ENCODE data around the gene SARS1. TPM values are rescaled to one million over a fixed set of nuclear protein-coding genes. Genes with fewer than 3 reads are reported as not detected.

Gene SARS1
- total RNA-seq, 4 donors from 2014 or later, result 118 to 150 (median 137) TPM

- WGBS, 2 donors, result 34 to 38% methylated on average over 9 of the region's 9 CpGs
- peak overlapping the region; percentile 35 to 92 (median 82) for H3K27ac ChIP-seq
- no peak for TF ChIP-seq CTCF (IDR thresholded peaks at IDR 0.05)
- peaks cover 0 to 28% (median 0%) of the 10 kb centered on the region in 3 donors for H3K36me3 ChIP-seq
- no peaks in the 10 kb centered on the region for H3K27me3 ChIP-seq
- peaks cover 0 to 67% (median 32%) of the 10 kb centered on the region in 4 donors for H3K4me1 ChIP-seq
- peak overlapping the region in 1 of 4 donors; percentile 44 for H3K4me3 ChIP-seq
- no peaks in the 10 kb centered on the region for H3K9me3 ChIP-seq
- no peak for DNase-seq (ENCODE audit: low spot score in 2 of 2)
Observed at GRCh38 chr1:109275706-109276345, 62.1 kb downstream of the SARS1 start.

GRCh38 chr1:109277434-109278204 lies 63.9 kb downstream of the SARS1 start:
- TF ChIP-seq CTCF (IDR thresholded peaks at IDR 0.05) (peak; percentile 86 to 95 (median 93)), EP300 (IDR thresholded peaks at IDR 0.05) (peak in 1 of 2 donors; percentile 72), POLR2A (IDR thresholded peaks at IDR 0.05) (peak in 1 of 2 donors; percentile 42)
- Histone ChIP-seq H3K27ac (peak overlapping the region; percentile 56 to 92 (median 82)), H3K36me3 (peaks cover 0 to 14% (median 0%) of the 10 kb centered on the region in 3 donors), H3K4me1 (peaks cover 0 to 79% (median 37%) of the 10 kb centered on the region in 4 donors), H3K27me3 (no peaks in the 10 kb centered on the region), H3K9me3 (no peaks in the 10 kb centered on the region), H3K4me3 (no peak overlapping the region)
- 60 to 67% methylated on average over 7 of the region's 7 CpGs for WGBS, 2 donors
- DNase-seq (ENCODE audit: low spot score in 2 of 2), result peak; percentile 66 to 78

- no peak for DNase-seq (ENCODE audit: low spot score in 2 of 2)
- peak overlapping the region in 1 of 4 donors; percentile 92 for H3K27ac ChIP-seq
- H3K4me1 ChIP-seq, result peaks cover 0 to 72% (median 31%) of the 10 kb centered on the region in 4 donors
- no peak overlapping the region for H3K4me3 ChIP-seq
- WGBS, 2 donors, result 69 to 79% methylated on average over 5 of the region's 5 CpGs
- H3K36me3 ChIP-seq, result peaks cover 0 to 8% (median 0%) of the 10 kb centered on the region in 3 donors
- TF ChIP-seq EP300 (IDR thresholded peaks at IDR 0.05) (no peak), CTCF (IDR thresholded peaks at IDR 0.05) (no peak), POLR2A (IDR thresholded peaks at IDR 0.05) (no peak)
- H3K27me3 ChIP-seq, result no peaks in the 10 kb centered on the region
- no peaks in the 10 kb centered on the region for H3K9me3 ChIP-seq
Observed at GRCh38 chr1:109279615-109280278, 66.0 kb downstream of the SARS1 start.

- Histone ChIP-seq H3K9me3 (no peaks in the 10 kb centered on the region), H3K27me3 (no peaks in the 10 kb centered on the region), H3K36me3 (peaks cover 0 to 8% (median 0%) of the 10 kb centered on the region in 3 donors), H3K4me3 (peak overlapping the region in 1 of 4 donors; percentile 63), H3K27ac (peak overlapping the region in 1 of 4 donors; percentile 92), H3K4me1 (peaks cover 0 to 60% (median 22%) of the 10 kb centered on the region in 4 donors)
- no peak for DNase-seq (ENCODE audit: low spot score in 2 of 2)
- TF ChIP-seq POLR2A (IDR thresholded peaks at IDR 0.05) (no peak), EP300 (IDR thresholded peaks at IDR 0.05) (no peak), CTCF (IDR thresholded peaks at IDR 0.05) (no peak)
- WGBS, 2 donors, result 82 to 87% methylated on average over 12 of the region's 12 CpGs
Observed at GRCh38 chr1:109280862-109281261, 67.1 kb downstream of the SARS1 start.

Measured in tibial nerve (tissue), 4 donors.